HCT116 (cell line): ENCODE results near the gene TMEM184B. TPM values are rescaled to one million over a fixed set of nuclear protein-coding genes. Genes with fewer than 3 reads are reported as not detected.

Experiments used
- ATAC-seq: fragments of 200-7000 bp; cut with Tn5 transposase; 2 replicates; pipeline ENCODE4 v1.9.1; 2020; ENCODE audit warnings: mild to moderate bottlenecking, moderate library complexity
- BruUV-seq: library from RNA; stranded (reverse); fragments of 400-500 nt; replicated peaks from 2 replicates; lab custom pipeline; 2021; lab: Mats Ljungman, UMichigan
- CTCF ChIA-PET: fragments of 300-600 bp; sonication (Branson Sonifier 250); formaldehyde crosslinking; loops from one replicate; lab custom pipeline; 2021; ENCODE audit warnings: antibody characterized with exemption; lab: Charles Lee
- POLR2A ChIA-PET: fragments of 300-600, 350-600 bp; sonication (Branson Sonifier 250); formaldehyde crosslinking; loops from one replicate; lab custom pipeline; 2021; ENCODE audit warnings: antibody characterized with exemption; lab: Charles Lee
- RAD21 ChIA-PET, 2 experiments: fragments of 300-600 bp; sonication (Branson Sonifier 250); formaldehyde crosslinking; loops; one replicate each; lab custom pipeline; 2023; ENCODE audit warnings: low total read pairs in 2 of 2; ENCODE audit not compliant: uncharacterized antibody in 2 of 2, unreplicated experiment in 2 of 2, low non-redundant PET in 1 of 2; lab: Charles Lee
- DNase-seq: peaks from one replicate; pipeline ENCODE4 v3.0.0-alpha.2; 2010; ENCODE audit warnings: low read depth, low spot score
- H2AFZ ChIP-seq: fragments of 200-600 bp; shearing (Covaris generic), sonication (generic); 2 replicates; pipeline ENCODE4 v1.6.1; 2017; ENCODE audit warnings: low read depth, mixed run types, mixed read lengths, antibody characterized with exemption, low read length; ENCODE audit not compliant: poor library complexity, severe bottlenecking
- H3K27ac ChIP-seq: 2 replicates; pipeline ENCODE4 v1.5.1; 2012; ENCODE audit warnings: low read depth, low read length
- H3K27me3 ChIP-seq: fragments of 200-600 bp; sonication (generic); 2 replicates; pipeline ENCODE4 v1.6.1; 2016; ENCODE audit warnings: mixed run types, low read length, mixed read lengths; ENCODE audit not compliant: insufficient read depth
- H3K36me3 ChIP-seq, 2 experiments: fragments of 200-500 bp in 1 of 2; fragments of 200-600 bp in 1 of 2; sonication (Bioruptor generic) in 1 of 2; sonication (generic) in 1 of 2; 2 replicates each; pipeline versions ENCODE4 v1.5.1 to v1.6.1; 2014 to 2016; ENCODE audit warnings: low read length in 2 of 2, inconsistent platforms in 1 of 2, mixed read lengths in 1 of 2, mixed run types in 1 of 2; ENCODE audit not compliant: insufficient read depth in 2 of 2, control insufficient read depth in 1 of 2
- H3K4me1 ChIP-seq, 2 experiments: fragments of 200-600 bp in 1 of 2; sonication (generic) in 1 of 2; 2 replicates each; pipeline versions ENCODE4 v1.5.1 to v1.6.1; 2012 to 2017; ENCODE audit warnings: low read length in 2 of 2, inconsistent platforms in 1 of 2, mild to moderate bottlenecking in 1 of 2, mixed read lengths in 1 of 2, mixed run types in 1 of 2, moderate library complexity in 1 of 2; ENCODE audit not compliant: insufficient read depth in 2 of 2, control insufficient read depth in 1 of 2
- H3K4me2 ChIP-seq: fragments of 200-600 bp; sonication (generic); 2 replicates; pipeline ENCODE4 v1.6.1; 2017; ENCODE audit warnings: mixed run types, low read length, mixed read lengths
- H3K4me3 ChIP-seq, 2 experiments: fragments of 200-600 bp in 1 of 2; sonication (generic) in 1 of 2; replicated peaks in 1 of 2; 2 replicates each; pipeline ENCODE4 v1.5.1; 2011 to 2016; ENCODE audit warnings: low read length in 2 of 2, control low read depth in 1 of 2, low read depth in 1 of 2, mild to moderate bottlenecking in 1 of 2, mixed read lengths in 1 of 2, mixed run types in 1 of 2
- H3K79me2 ChIP-seq: fragments of 200-600 bp; sonication (generic); 2 replicates; pipeline ENCODE4 v1.6.1; 2017; ENCODE audit warnings: mild to moderate bottlenecking, mixed run types, low read length, moderate library complexity, mixed read lengths; ENCODE audit not compliant: insufficient read depth
- H3K9ac ChIP-seq: fragments of 200-600 bp; sonication (generic); 2 replicates; pipeline ENCODE4 v1.6.1; 2016; ENCODE audit warnings: low read length, mixed read lengths
- H3K9me2 ChIP-seq: fragments of 200-600 bp; sonication (generic), shearing (Covaris generic); 2 replicates; pipeline ENCODE4 v1.6.1; 2017; ENCODE audit warnings: mixed run types, mild to moderate bottlenecking, moderate library complexity; ENCODE audit not compliant: insufficient read depth
- H3K9me3 ChIP-seq, 2 experiments: fragments of 200-500 bp in 1 of 2; fragments of 200-600 bp in 1 of 2; sonication (Bioruptor generic) in 1 of 2; sonication (generic) in 1 of 2; 2 replicates each; pipeline ENCODE4 v1.6.1; 2014 to 2017; ENCODE audit warnings: low read length in 2 of 2, mixed read lengths in 2 of 2, inconsistent platforms in 1 of 2, low read depth in 1 of 2, mild to moderate bottlenecking in 1 of 2, mixed run types in 1 of 2, moderate library complexity in 1 of 2; ENCODE audit not compliant: control insufficient read depth in 1 of 2, insufficient read depth in 1 of 2
- H4K20me1 ChIP-seq: fragments of 200-600 bp; sonication (generic), shearing (Covaris generic); 2 replicates; pipeline ENCODE4 v1.6.1; 2017; ENCODE audit warnings: mixed run types, mild to moderate bottlenecking, moderate library complexity; ENCODE audit not compliant: insufficient read depth
- CBX3 ChIP-seq: IDR thresholded peaks from 2 replicates; pipeline ENCODE4 v1.6.1; 2012; ENCODE audit warnings: low read depth
- EGR1 ChIP-seq: IDR thresholded peaks from 2 replicates; pipeline ENCODE4 v1.6.1; 2012; ENCODE audit warnings: low read depth
- ELF1 ChIP-seq: IDR thresholded peaks from 2 replicates; pipeline ENCODE4 v1.6.1; 2012; ENCODE audit warnings: low read depth, borderline replicate concordance
- EZH2phosphoT487 ChIP-seq: fragments of 200-600 bp; IDR thresholded peaks from 2 replicates; pipeline ENCODE4 v1.6.1; 2018; ENCODE audit warnings: antibody characterized with exemption, borderline replicate concordance
- JUND ChIP-seq: IDR thresholded peaks from 2 replicates; pipeline ENCODE4 v1.6.1; 2012
- POLR2AphosphoS5 ChIP-seq: IDR thresholded peaks from 2 replicates; pipeline ENCODE4 v1.6.1; 2011; ENCODE audit warnings: mild to moderate bottlenecking, low read depth, low read length, moderate library complexity
- TCF7L2 ChIP-seq: IDR thresholded peaks from 2 replicates; pipeline ENCODE4 v1.7.0; 2011; ENCODE audit warnings: borderline replicate concordance, inconsistent platforms; ENCODE audit not compliant: insufficient read depth, insufficient read length; ENCODE audit errors: extremely low read depth
- YY1 ChIP-seq: IDR thresholded peaks from 2 replicates; pipeline ENCODE4 v1.6.1; 2011; ENCODE audit warnings: low read length, low read depth, moderate library complexity, mild to moderate bottlenecking; ENCODE audit not compliant: insufficient replicate concordance; ENCODE audit errors: extremely low read depth
- ZBTB33 ChIP-seq: IDR thresholded peaks from 2 replicates; pipeline ENCODE4 v1.6.1; 2011; ENCODE audit warnings: mild to moderate bottlenecking, low read length, moderate library complexity; ENCODE audit not compliant: insufficient replicate concordance; ENCODE audit errors: extremely low read depth
- ZFX ChIP-seq: fragments of 450-650 bp; IDR thresholded peaks from 2 replicates; pipeline ENCODE4 v1.6.1; 2017
- intact Hi-C: fragments of 100-400 bp; cut with micrococcal nuclease; formaldehyde crosslinking; loops from 2 replicates; pipeline ENCODE4 v1.10.0; 2022
- total RNA-seq: library from RNA; stranded (reverse); gene quantifications from one replicate; pipeline ENCODE4 v1.2.1, GENCODE V29; 2021; ENCODE audit not compliant: unreplicated experiment
- TF ChIP-seq, protein P1 (sequence below): IDR thresholded peaks from 2 replicates; pipeline ENCODE4 v1.6.1; 2012

TMEM184B gene
- total RNA-seq, 1 experiment from 2014 or later = 66.0 TPM

DNA sequence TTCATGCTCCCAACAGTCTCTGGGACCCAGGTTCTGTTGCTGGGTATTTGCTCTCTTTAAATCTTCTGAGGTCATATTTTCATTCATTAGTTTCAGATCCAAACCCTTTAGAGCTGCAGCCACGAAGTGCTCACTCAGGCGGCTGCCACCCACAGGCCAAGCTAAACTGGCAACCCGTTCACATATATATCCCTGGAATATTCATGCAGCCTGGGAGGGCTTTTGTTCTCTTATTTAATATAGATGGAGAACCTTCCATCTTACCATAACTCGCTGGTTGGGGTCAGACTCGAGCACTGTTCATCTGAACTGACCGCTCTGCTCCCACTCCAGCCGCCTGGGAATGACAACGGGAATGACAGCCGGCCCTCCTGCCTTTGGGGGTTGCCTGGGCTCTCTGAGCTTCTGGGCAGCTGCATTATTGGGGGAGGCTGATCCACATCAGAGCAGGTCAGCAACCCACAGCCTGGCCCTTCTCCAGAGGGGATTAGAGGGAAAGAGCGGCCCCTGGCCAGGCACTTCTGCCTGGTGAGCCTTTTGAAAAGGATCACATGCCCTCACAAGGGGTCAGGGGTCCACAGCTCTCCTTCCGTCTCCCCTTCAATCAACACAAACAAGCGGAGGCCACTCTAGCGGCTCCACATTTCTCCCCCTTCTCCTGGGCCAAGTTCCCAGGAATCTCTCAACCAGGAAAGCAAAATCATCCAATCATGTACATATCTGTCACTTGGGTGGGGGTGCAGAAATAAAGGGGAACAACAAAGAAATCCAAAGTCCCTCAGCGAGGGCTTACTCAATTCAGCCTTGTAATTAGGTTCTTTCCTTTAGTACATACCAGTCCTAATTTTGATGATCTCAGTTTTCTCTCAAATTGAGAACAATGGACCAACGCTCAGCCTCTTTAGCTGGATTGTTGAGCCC is 11.8 kb downstream of the TMEM184B start:
- H3K27ac ChIP-seq = no peak overlapping the region
- no peaks in the 10 kb centered on the region for H3K9me2 ChIP-seq
- no peak overlapping the region for H2AFZ ChIP-seq
- no peak overlapping the region for H3K9ac ChIP-seq
- H3K4me1 ChIP-seq = peaks cover 5 to 6% of the 10 kb centered on the region in 2 experiments; a peak in 2 of 4 replicates
- DNase-seq (no peak), ATAC-seq (no peak)
- H3K9me3 ChIP-seq = no peaks in the 10 kb centered on the region
- TF ChIP-seq EZH2phosphoT487 (no peak), POLR2AphosphoS5 (no peak), ZBTB33 (no peak)
- no TSS peak for BruUV-seq
- no peaks in the 10 kb centered on the region for H3K27me3 ChIP-seq
- intact Hi-C loops = no loop called here
- ChIA-PET CTCF (no interaction called here), RAD21 (no interaction called here), POLR2A (no interaction called here)
- no peak overlapping the region for H3K4me3 ChIP-seq
- H3K36me3 ChIP-seq = no peaks in the 10 kb centered on the region
- peaks cover 4% of the 10 kb centered on the region; the same call in 1 of the 2 replicates for H4K20me1 ChIP-seq
- no peak overlapping the region for H3K4me2 ChIP-seq
- peaks cover 81% of the 10 kb centered on the region for H3K79me2 ChIP-seq

- BruUV-seq = no TSS peak
- Histone ChIP-seq H3K9me2 (no peaks in the 10 kb centered on the region), H3K9me3 (no peaks in the 10 kb centered on the region), H2AFZ (no peak overlapping the region), H3K4me1 (peaks cover 5 to 6% of the 10 kb centered on the region in 2 experiments; a peak in 2 of 4 replicates), H3K27me3 (no peaks in the 10 kb centered on the region), H3K4me3 (no peak overlapping the region), H3K9ac (no peak overlapping the region), H3K4me2 (no peak overlapping the region), H4K20me1 (peaks cover 4% of the 10 kb centered on the region; the same call in 1 of the 2 replicates), H3K79me2 (peaks cover 72% of the 10 kb centered on the region), H3K36me3 (no peaks in the 10 kb centered on the region), H3K27ac (no peak overlapping the region)
- DNase-seq (no peak), ATAC-seq (no peak)
- RAD21 ChIA-PET = no interaction called here
- POLR2A ChIA-PET = no interaction called here
- intact Hi-C loops = no loop called here
- CTCF ChIA-PET = no interaction called here
- TF ChIP-seq JUND = no peak
- no peak for TF ChIP-seq ELF1
- TF ChIP-seq TCF7L2 = no peak
- TF ChIP-seq ZBTB33 = no peak
- TF ChIP-seq EGR1 = no peak
- no peak for TF ChIP-seq CBX3
- no peak for TF ChIP-seq ZFX
- TF ChIP-seq, protein P1, sequence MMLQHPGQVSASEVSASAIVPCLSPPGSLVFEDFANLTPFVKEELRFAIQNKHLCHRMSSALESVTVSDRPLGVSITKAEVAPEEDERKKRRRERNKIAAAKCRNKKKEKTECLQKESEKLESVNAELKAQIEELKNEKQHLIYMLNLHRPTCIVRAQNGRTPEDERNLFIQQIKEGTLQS = no peak
- TF ChIP-seq YY1 = no peak
Observed at GRCh38 chr22:38259370-38259769, 13.4 kb downstream of the TMEM184B start.
